GM08714 (cell line): ENCODE data around the gene PTBP3.

Source experiments
- H3K4me3 ChIP-seq: fragments of 200-500 bp; sonication (Bioruptor generic); 2 replicates; pipeline ENCODE4 v1.5.1; 2014; ENCODE audit warnings: mild to moderate bottlenecking, low read length, inconsistent platforms
- ZNF274 ChIP-seq: IDR thresholded peaks from 2 replicates; pipeline ENCODE4 v1.6.1; 2012; ENCODE audit warnings: mild to moderate bottlenecking, low read depth, low read length

Gene PTBP3

GRCh38 chr9:112245126-112245525 lies 88.3 kb downstream of the PTBP3 start:
- no peak overlapping the region for H3K4me3 ChIP-seq
- no peak for TF ChIP-seq ZNF274

DNA sequence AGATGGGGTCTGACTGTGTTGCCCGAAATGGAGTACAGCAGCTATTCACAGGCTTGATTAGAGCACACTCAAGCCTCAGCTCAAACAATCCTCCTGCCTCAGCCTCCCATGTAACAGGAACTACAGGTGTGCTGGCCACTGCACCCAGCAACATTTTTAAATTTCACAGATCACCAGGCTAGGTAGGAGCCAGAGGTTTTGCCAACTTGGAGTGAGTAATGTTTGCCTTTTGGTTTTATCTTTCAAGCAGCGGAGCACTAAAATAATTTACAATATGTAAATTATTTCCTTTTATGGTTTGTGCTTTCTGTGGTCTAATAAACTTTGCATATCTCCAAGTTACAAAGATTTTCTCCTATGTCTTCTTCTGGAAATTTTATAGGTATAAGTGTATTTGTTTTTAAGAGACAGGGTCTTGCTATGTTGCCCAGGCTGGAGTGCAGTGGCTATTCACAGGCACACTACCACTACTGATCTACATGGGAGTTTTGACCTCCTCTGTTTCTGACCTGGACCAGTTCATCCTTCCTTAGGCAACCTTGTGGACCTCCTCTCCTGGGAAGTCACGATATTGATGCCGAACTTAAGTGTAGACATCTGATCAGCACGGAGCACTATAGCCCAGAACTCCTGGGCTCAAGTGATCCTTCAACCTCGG lies 91.1 kb downstream of the PTBP3 start:
- TF ChIP-seq ZNF274, result no peak
- no peak overlapping the region for H3K4me3 ChIP-seq

GRCh38 chr9:112241491-112241890 lies 91.9 kb downstream of the PTBP3 start:
- no peak overlapping the region for H3K4me3 ChIP-seq
- no peak for TF ChIP-seq ZNF274

DNA sequence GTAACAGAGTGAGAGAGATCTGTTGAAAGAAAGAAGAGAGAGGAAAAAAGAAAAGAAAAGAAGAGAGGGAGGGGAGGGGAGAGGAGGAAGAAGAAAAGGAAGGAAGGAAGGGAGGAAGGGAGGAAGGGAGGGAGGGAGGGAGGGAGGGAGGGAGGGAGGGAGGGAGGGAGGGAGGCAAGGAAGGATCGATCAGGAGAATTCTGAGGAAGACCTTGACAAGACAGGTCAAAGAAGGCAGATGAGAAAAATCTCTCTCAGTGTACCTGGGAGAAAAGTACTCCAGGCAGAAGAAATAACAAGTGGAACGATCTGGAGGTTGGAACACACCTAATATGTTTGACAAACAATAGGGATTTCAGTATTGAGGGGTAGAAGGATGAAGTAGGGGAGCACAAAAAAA lies 93.7 kb downstream of the PTBP3 start:
- H3K4me3 ChIP-seq, result no peak overlapping the region
- no peak for TF ChIP-seq ZNF274

GRCh38 chr9:112239284-112239683 lies 94.1 kb downstream of the PTBP3 start:
- no peak for TF ChIP-seq ZNF274
- H3K4me3 ChIP-seq, result no peak overlapping the region

DNA sequence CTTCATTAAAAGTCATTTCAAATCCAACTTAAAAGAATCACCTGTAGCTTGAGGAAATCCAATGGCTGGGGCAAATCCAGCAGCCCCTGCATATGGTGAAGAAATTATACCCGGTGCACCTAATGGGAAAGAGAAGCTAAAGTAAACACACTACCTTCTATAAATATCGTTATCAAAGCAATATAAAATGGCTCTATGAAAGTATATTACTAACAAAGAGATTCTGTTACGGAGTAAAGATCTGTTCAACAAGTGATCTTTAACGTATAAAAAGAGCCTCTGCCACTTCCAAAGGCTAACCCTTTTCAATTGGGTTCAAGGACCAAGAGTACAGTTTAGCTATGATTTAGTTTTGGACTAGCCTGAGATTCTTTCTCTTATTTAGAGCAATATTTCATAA lies 98.6 kb downstream of the PTBP3 start:
- no peak for TF ChIP-seq ZNF274

GRCh38 chr9:112233769-112234168 lies 99.7 kb downstream of the PTBP3 start:
- no peak overlapping the region for H3K4me3 ChIP-seq
- TF ChIP-seq ZNF274, result no peak

More for the DNA sequence above, 98.6 kb downstream of the PTBP3 start:
- H3K4me3 ChIP-seq, result no peak overlapping the region

DNA sequence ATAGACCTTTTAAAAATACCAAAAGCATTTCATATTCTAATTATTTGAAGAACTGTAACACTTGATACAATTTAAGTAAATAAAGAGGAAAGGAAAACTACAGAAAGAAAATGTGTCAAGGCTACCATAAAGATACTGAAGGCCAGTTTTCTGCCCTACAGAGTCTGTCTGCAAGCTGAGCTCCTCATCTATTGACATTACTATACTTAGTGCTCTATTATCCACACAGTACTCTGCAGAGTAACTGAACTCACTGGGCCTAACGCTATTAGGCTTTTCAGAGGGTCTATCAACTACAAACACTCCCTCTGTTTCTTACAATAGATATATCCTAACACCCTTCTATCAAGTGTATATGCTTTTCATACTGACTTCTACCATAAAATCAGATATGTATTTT lies 101.2 kb downstream of the PTBP3 start:
- no peak for TF ChIP-seq ZNF274
- H3K4me3 ChIP-seq, result no peak overlapping the region

DNA sequence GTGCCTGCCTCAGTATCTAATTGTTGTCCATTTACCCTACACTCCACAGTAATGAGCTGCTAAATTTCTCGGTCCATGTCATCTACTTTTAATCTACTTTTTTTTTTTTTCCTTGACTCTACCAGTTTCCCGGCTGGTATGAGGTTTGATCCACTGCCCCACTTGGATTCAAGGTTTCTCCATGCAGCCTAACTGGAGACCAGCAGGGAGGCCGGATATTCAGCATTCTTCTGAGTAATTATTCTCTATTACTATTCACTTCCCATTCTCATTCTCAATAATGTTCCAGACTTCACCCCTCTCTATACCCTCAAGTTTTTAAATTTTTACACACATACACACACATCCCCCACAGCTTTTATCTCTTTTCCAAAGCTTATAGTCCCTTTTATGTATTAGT lies 107.3 kb downstream of the PTBP3 start:
- no peak for TF ChIP-seq ZNF274
- H3K4me3 ChIP-seq, result no peak overlapping the region

GRCh38 chr9:112224401-112225289 lies 108.8 kb downstream of the PTBP3 start:
- TF ChIP-seq ZNF274, result no peak
- H3K4me3 ChIP-seq, result no peak overlapping the region

GRCh38 chr9:112218908-112219307 lies 114.5 kb downstream of the PTBP3 start:
- no peak overlapping the region for H3K4me3 ChIP-seq
- TF ChIP-seq ZNF274, result no peak

DNA sequence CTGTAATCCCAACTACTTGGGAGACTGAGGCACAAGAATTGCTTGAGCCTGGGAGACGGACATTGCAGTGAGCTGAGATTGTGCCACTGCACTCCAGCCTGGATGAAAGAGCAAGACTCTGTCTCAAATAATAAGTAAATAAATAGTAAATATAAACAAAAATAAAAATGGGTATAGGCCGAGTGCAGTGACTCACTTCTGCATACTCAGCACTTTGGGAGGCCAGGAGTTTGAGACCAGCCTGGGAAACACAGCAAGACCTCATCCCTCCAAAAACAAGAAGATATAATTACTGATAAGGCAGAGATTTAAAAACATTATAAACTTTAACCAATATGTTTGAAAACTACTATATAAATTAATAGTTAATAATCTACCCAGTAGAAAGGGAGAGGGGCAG lies 120.5 kb downstream of the PTBP3 start:
- TF ChIP-seq ZNF274, result no peak

DNA sequence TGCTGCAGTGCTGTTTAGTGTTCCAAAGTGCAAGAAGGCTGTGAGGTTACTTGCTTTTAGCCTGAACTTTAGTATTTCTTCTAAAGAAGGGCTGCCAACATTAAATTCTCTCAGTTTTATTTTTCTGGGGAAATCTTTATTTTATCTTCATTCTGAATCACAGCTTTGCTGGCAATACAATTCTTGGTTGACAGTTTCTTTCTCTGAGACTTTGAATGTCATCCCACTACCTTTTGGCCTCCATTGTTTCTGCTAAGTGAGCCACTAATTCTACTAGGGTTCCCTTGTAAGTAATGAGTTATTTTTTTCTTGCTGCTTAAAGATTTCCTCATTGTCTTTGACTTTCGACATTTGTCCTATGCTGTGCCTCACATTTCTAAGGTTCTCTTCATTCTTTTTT lies 126.0 kb downstream of the PTBP3 start:
- H3K4me3 ChIP-seq, result no peak overlapping the region
- TF ChIP-seq ZNF274, result no peak

More for the DNA sequence above, 120.5 kb downstream of the PTBP3 start:
- no peak overlapping the region for H3K4me3 ChIP-seq

DNA sequence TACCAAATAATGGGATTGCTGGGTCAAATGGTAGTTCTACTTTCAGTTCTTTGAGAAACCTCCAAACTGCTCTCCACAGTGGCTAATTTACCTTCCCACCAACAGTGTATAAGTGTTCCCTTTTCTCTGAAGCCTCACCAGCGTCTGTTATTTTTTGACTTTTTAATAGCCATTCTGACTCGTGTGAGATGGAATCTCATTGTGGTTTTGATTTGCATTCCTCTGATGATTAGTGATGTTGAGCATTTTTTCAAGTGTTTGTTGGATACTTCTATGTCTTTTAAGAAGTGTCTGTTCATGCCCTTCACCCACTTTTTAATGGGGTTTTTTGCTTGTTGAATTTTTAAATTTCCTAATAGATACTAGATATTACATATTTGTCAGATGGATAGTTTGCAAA lies 129.9 kb downstream of the PTBP3 start:
- TF ChIP-seq ZNF274, result no peak
- no peak overlapping the region for H3K4me3 ChIP-seq

DNA sequence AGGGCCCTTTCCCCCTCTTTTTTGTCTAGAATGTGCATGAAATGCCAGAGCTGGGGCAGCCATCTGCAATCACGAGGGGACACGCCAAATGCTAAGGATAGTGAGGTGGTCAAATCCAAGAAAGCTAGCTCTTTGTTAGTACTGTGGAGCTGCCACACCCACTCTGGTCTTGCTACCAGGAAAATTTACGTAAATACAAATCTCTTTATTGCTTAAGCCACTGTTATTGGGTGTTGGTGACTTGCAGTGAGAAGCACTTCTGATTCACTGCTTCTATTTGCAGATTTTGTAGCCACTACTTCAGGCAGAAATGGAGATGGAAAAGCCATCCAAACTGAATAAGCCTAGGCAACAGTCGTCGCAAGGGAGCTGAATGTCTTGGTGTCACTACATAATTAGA lies 132.7 kb downstream of the PTBP3 start:
- no peak for TF ChIP-seq ZNF274
- H3K4me3 ChIP-seq, result no peak overlapping the region

DNA sequence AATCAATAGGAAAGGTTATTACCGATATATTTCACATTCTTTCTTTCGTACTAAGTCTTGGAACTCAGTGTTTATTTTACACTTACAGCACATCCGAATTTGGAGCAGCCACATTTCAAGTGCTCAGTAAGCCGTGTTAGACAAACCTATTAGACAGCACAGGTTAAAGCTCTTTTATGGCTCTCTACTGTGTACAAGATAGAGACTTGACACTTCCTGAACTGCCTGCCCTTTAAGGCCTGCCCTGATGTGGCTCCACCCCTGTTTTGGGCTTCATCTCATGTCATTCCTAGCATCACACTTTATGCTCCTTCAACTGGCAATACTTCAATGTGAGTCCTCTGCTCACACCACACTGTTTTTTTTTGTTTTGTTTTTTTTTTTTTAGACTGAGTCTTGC lies 134.8 kb downstream of the PTBP3 start:
- no peak for TF ChIP-seq ZNF274
- H3K4me3 ChIP-seq, result no peak overlapping the region
